ENCODE results near the gene SETDB1. TPM values are rescaled to one million over a fixed set of nuclear protein-coding genes. Genes with fewer than 3 reads are reported as not detected.

The SETDB1 gene
- polyA plus RNA-seq, 1 experiment = 26.2 TPM

DNA sequence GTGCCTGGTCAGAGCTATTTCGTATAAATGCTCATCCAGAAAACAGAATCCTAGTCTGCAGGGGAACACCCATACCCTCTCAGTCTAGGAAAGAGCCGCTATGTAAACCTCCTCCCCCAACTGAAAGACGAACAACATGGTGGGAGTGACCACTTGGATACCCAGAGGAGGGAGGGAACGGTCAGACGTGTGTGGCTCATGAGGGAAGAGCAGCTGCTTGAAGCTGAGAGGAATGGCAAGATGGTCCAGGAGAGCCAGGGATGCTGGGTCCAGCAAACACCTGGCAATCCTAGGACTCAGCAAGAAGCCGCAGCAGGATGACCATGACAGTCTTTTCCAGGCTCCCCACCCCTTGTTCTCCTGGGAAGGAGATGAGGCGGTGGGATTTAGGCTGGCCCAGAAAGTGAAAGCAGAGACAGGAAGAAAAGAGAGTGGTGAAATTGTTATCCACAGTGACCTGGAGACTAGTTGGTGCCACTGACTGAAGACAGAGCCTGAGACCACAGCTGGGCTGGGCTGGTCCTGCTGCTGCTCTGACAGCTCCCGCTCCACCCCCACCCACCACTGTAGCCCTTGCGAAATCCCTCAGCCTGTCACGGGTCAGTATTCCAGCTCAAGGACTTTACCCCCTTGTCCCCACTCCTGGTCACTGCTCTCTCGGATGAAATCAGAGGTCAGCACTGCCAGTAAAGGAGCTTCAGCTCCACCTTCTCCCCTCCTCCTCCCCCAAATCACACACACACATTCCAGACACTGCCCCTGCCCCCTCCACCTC lies 44.8 kb downstream of the SETDB1 start:
- Histone ChIP-seq H3K4me3 (ENCODE audit: low read depth, low read length) (no peak overlapping the region), H3K27me3 (ENCODE audit: control insufficient read depth, insufficient read depth, low read length) (no peaks in the 10 kb centered on the region), H3K36me3 (ENCODE audit: control insufficient read depth, insufficient read depth, low read length) (peaks cover 23% of the 10 kb centered on the region)
- DNase-seq (ENCODE audit: low read depth) = no peak
- ChIA-PET POLR2A (interaction anchor here (0.5 to 0.6 kb wide), 2 partner anchors 23 to 73 kb away, joined by 5 to 9 read pairs; no protein-coding TSS in a partner anchor), CTCF (interaction anchor here (0.6 to 3.3 kb wide), 7 partner anchors 9 to 102 kb away, joined by 3 to 13 read pairs (median 4); partner anchors contain the start of gene ANXA9)
- TF ChIP-seq, protein P1, sequence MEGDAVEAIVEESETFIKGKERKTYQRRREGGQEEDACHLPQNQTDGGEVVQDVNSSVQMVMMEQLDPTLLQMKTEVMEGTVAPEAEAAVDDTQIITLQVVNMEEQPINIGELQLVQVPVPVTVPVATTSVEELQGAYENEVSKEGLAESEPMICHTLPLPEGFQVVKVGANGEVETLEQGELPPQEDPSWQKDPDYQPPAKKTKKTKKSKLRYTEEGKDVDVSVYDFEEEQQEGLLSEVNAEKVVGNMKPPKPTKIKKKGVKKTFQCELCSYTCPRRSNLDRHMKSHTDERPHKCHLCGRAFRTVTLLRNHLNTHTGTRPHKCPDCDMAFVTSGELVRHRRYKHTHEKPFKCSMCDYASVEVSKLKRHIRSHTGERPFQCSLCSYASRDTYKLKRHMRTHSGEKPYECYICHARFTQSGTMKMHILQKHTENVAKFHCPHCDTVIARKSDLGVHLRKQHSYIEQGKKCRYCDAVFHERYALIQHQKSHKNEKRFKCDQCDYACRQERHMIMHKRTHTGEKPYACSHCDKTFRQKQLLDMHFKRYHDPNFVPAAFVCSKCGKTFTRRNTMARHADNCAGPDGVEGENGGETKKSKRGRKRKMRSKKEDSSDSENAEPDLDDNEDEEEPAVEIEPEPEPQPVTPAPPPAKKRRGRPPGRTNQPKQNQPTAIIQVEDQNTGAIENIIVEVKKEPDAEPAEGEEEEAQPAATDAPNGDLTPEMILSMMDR (IDR thresholded peaks at IDR 0.05; ENCODE audit: insufficient read depth, low read depth, low read length) = no peak

DNA sequence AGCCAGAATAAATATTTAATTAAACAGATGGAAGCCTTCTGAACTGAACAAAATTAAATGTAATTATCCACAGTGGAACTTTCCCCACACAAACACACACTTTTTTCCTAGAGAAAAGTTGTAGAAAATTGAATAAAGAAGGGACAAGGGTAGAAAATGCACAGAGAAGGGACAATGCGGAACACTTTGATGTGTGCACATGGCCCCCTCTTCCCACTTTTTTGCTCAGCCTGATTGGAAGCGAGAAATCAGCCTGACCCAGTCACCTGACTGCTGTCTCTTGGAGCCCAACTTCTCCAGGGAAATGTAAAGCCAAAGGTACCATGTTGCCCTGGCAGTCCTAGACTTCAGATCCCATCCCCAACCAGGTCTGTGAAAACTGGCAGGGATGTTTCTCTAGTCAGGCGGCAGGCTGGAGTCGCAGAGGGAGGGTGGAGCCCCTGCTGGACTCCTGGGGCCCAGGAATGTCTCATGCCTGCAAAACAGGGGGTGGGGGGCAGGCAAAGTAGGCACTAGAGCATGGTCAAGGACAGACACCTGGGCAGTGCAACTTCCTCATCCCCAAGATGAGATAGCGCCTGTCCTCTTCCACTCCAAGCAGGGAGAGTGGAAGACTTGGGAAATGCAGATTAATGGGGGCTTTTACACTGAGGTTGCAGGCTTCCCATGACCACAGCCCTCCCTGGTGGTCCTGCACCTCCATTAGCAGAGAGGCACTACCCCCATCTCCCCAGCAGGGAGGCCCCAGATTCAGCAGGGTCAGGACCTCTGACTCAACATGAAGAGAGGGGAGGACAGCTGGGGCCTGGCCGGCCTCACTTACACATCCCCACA lies 45.6 kb downstream of the SETDB1 start:
- CTCF ChIA-PET = interaction anchor here (0.8 to 16.5 kb wide), 7 partner anchors 8 to 33 kb away, joined by 3 to 217 read pairs (median 4); partner anchors contain the start of gene ANXA9
- Histone ChIP-seq H3K36me3 (ENCODE audit: control insufficient read depth, insufficient read depth, low read length) (peaks cover 17% of the 10 kb centered on the region), H3K4me3 (ENCODE audit: low read depth, low read length) (no peak overlapping the region), H3K27me3 (ENCODE audit: control insufficient read depth, insufficient read depth, low read length) (no peaks in the 10 kb centered on the region)
- POLR2A ChIA-PET = no interaction called here
- TF ChIP-seq, protein P1 (IDR thresholded peaks at IDR 0.05; ENCODE audit: insufficient read depth, low read depth, low read length) = 0 out of 2 replicates have a peak, but pooled peaks have one; percentile 7
- DNase-seq (ENCODE audit: low read depth) = no peak

DNA sequence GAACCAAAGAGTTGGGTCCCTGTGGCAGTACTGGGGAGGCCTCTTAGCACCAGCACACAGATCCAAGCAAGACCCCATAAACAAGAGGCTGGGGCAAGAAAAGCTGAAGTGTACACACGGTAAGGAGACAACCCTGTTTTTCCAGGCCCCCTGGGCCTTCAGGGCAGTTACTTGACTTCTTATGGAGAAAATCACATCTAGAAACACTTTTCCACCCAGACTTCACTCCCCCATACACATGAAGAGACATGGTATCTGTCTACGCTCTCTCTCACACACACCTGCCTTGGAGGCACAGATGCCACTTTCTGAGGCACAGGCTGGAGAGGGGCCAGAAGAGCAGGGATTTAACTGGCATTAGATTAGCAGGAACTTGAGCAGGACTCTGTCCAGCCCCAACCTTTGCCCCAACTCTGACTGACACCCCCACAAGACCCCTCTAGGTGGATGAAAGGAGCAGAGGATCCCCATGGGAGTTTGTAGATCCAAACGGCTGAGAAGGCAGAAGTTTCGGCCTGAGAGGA lies 46.3 kb downstream of the SETDB1 start:
- H3K27me3 ChIP-seq (ENCODE audit: control insufficient read depth, insufficient read depth, low read length) = no peaks in the 10 kb centered on the region
- ChIA-PET POLR2A (no interaction called here), CTCF (interaction anchor here (1.0 to 16.5 kb wide), 2 partner anchors 18 to 24 kb away, joined by 3 to 217 read pairs; no protein-coding TSS in a partner anchor)
- H3K36me3 ChIP-seq (ENCODE audit: control insufficient read depth, insufficient read depth, low read length) = peaks cover 12% of the 10 kb centered on the region
- TF ChIP-seq, protein P1 (IDR thresholded peaks at IDR 0.05; ENCODE audit: insufficient read depth, low read depth, low read length) = no peak
- H3K4me3 ChIP-seq (ENCODE audit: low read depth, low read length) = peak overlapping the region; percentile 1; the same call in 1 of the 2 replicates
- no peak for DNase-seq (ENCODE audit: low read depth)

DNA sequence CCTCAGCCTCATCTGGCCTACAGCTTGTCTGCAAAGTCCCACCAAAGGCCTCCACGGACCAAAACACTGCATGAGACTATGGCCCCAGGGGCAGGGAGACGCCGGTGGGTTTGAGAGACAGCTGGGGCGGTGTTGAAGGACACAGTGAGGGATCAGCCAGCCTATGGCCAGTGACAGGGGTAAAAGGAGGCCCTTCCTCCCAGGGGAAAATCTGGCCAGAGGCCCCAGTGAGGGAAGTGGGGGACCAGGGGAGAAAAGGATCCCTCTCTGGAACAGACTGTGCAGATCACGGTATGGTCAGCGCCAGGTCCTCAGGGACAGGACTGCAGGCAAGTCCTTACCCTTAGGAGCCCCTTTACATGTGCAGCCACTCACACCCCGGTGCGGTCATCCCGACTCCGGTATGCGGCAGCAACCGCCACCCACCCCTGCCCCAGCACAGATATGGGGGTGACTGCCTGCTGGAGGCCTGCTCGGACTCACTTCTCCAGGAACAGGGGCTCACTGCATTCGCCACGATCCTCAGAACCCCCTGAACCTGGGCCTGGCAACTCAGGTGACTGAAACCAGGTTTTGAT lies 47.2 kb downstream of the SETDB1 start:
- Histone ChIP-seq H3K36me3 (ENCODE audit: control insufficient read depth, insufficient read depth, low read length) (peaks cover 3% of the 10 kb centered on the region), H3K4me3 (ENCODE audit: low read depth, low read length) (peak overlapping the region; percentile 87), H3K27me3 (ENCODE audit: control insufficient read depth, insufficient read depth, low read length) (no peaks in the 10 kb centered on the region)
- TF ChIP-seq, protein P1 (IDR thresholded peaks at IDR 0.05; ENCODE audit: insufficient read depth, low read depth, low read length) = no peak
- no peak for DNase-seq (ENCODE audit: low read depth)
- POLR2A ChIA-PET = no interaction called here
- CTCF ChIA-PET = interaction anchor here (1.3 to 16.5 kb wide), 3 partner anchors 23 to 414 kb away, joined by 3 to 217 read pairs (median 4); no protein-coding TSS in a partner anchor

Measured in BJ (cell line).